GM12873 (cell line): ENCODE results near the gene CFAP46.

Experiments used
- CTCF ChIP-seq: IDR thresholded peaks from 2 replicates; pipeline ENCODE4 v1.5.1; 2012; ENCODE audit warnings: low read depth, mild to moderate bottlenecking, moderate library complexity, low read length, control low read depth; ENCODE audit not compliant: insufficient read depth; ENCODE audit errors: missing control alignments

CFAP46 gene

GRCh38 chr10:132786884-132787494 is 155.4 kb downstream of the CFAP46 start:
- TF ChIP-seq CTCF, result no peak

- no peak for TF ChIP-seq CTCF
Observed at GRCh38 chr10:132786476-132786883, 155.9 kb downstream of the CFAP46 start.

- no peak for TF ChIP-seq CTCF
Observed at GRCh38 chr10:132785723-132786475, 156.5 kb downstream of the CFAP46 start, which contains the start of gene NKX6-2. Gene NKX6-2 (minus strand): TSS chr10:132786147. CDS start chr10:132785948, 199 bp downstream.

- no peak for TF ChIP-seq CTCF
Observed at GRCh38 chr10:132784866-132785722, 157.3 kb downstream of the CFAP46 start.

- TF ChIP-seq CTCF, result no peak
Observed at GRCh38 chr10:132783940-132784865, 158.2 kb downstream of the CFAP46 start.

- TF ChIP-seq CTCF, result no peak
Observed at GRCh38 chr10:132783165-132783939, 159.0 kb downstream of the CFAP46 start.
